ENCODE results near the gene NUTM2G. TPM values are rescaled to one million over a fixed set of nuclear protein-coding genes. Genes with fewer than 3 reads are reported as not detected.
"Not testable (repeated sequence)": the region's sequence is repeated elsewhere in the genome, so short reads cannot be mapped to it uniquely, and the experiment has no call there.

NUTM2G gene
- total RNA-seq, 1 donor from 2014 or later, result not detected

DNA sequence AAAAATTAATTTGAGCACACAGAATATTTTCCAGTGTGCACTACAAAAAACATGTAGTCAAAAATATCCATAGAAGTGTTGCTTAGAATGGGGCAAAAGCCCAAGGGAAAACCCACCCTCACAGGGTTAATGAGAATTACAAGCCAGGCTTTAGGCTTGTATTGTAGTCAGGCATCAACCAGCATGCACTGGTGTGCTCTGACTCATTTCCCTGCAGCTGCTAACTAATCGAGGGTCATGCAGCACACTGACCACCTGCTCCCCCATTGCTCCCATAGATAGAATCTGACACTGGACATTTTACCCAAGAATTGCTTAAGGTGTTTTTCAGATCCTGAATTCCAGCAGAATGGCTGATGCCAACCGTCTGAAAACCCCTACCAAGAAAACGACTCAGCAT, 20.2 kb upstream of the NUTM2G start:
- not testable (repeated sequence) for H3K27me3 ChIP-seq (ENCODE audit: control insufficient read depth, insufficient read depth, low read length); H3K4me3 ChIP-seq (ENCODE audit: low read depth, low read length); H3K36me3 ChIP-seq (ENCODE audit: control insufficient read depth, insufficient read depth, low read length); DNase-seq (ENCODE audit: low read depth)

DNA sequence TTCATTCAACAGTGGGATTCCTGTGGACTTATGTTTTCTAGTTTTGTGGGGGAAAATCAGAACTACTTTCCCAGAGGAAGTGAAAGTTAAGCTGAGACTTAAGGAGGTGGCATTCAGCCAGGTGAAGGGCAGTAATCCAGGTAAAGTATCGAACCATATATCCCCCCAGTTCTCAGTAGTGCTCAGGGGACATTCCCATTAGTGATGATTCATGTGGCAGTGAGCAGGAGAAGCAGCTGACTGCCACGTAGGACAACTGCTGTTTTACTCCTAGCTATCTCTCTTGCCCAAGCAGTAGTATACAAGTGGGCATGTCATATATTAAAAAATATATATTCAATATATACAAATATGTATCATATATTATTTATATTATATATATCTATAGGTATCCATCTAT, 13.1 kb upstream of the NUTM2G start:
- not testable (repeated sequence) for H3K27me3 ChIP-seq (ENCODE audit: control insufficient read depth, insufficient read depth, low read length); DNase-seq (ENCODE audit: low read depth); H3K36me3 ChIP-seq (ENCODE audit: control insufficient read depth, insufficient read depth, low read length); H3K4me3 ChIP-seq (ENCODE audit: low read depth, low read length)

DNA sequence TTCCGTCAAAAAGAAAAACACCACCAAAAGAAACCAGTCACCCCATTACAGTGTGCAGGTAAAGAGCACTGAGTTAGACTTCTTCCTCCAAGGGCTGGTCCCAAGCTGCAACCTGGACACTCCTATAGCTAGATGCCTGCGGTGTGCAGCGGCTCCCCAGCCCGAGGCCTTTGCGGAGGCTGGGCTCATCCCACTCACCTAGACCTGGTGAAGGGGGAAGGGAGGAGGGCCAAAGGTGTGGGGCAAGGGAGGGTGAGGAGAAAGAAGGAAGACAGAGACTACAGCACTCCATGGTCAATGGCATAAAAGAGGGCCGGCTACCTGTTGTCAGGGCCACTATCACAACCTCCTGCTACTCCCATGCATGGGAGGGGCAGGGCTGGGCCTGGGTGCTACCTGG, 12.1 kb upstream of the NUTM2G start:
- H3K27me3 ChIP-seq (ENCODE audit: control insufficient read depth, insufficient read depth, low read length); H3K36me3 ChIP-seq (ENCODE audit: control insufficient read depth, insufficient read depth, low read length); DNase-seq (ENCODE audit: low read depth); H3K4me3 ChIP-seq (ENCODE audit: low read depth, low read length): not testable (repeated sequence)

DNA sequence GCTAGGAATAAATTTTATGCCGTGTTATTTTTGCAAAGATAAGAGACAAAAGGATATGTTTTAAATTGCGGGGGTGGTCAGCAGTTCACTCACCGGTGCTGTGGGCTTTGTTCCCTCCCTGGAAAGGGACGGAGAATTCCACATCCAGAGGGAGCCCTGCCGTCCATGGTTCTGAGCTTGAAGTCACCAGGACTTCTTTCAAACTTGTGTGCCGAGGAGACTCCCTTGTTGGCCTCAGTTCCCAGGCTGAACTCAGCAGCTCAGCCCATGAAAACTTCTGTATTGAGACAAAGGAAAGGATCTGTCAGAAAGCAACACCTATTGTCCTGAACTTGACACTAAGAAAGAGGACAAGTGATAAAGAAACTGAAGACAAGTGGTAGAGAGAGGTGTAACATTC, 10.1 kb upstream of the NUTM2G start:
- DNase-seq (ENCODE audit: low read depth); H3K36me3 ChIP-seq (ENCODE audit: control insufficient read depth, insufficient read depth, low read length); H3K27me3 ChIP-seq (ENCODE audit: control insufficient read depth, insufficient read depth, low read length); H3K4me3 ChIP-seq (ENCODE audit: low read depth, low read length): not testable (repeated sequence)

DNA sequence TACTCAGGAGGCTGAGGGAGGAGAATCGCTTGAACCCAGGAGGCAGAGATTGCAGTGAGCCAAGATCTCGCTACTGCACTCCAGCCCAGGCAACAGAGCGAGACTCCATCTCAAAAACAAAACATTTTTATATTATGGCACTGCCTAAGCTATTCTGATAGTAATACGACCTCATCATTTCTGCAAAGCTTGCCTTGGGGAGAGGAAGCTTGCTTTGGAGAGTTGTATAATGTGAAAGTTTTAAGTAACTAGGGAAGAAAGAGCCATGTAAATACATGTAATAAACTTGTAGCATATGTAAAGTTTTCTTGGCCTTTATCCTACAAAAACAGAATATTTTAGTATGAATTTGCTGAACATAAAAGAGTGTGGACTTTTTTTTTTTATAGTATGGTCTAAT, 7.8 kb upstream of the NUTM2G start:
- H3K4me3 ChIP-seq (ENCODE audit: low read depth, low read length); DNase-seq (ENCODE audit: low read depth); H3K27me3 ChIP-seq (ENCODE audit: control insufficient read depth, insufficient read depth, low read length); H3K36me3 ChIP-seq (ENCODE audit: control insufficient read depth, insufficient read depth, low read length): not testable (repeated sequence)

DNA sequence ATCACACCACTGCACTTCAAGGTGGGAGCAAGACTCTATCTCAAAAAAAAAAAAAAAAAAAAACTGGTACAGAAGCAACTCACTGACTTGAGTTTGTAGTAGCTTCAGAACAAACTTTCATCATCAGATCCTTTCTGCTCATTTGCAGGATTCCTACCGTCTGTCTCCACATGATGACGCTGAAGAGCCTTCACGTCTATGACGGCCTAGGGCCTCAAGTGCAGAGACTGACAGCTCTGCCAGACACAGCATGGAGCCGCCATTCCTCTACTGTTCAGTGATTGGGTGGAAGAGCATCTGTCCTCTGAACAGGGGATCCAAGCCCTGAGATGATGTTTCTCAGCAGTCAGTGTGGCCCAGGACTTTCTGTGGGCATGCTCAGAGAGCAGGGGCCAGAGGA, 3.1 kb upstream of the NUTM2G start:
- H3K4me3 ChIP-seq (ENCODE audit: low read depth, low read length); H3K36me3 ChIP-seq (ENCODE audit: control insufficient read depth, insufficient read depth, low read length); H3K27me3 ChIP-seq (ENCODE audit: control insufficient read depth, insufficient read depth, low read length); DNase-seq (ENCODE audit: low read depth): not testable (repeated sequence)

DNA sequence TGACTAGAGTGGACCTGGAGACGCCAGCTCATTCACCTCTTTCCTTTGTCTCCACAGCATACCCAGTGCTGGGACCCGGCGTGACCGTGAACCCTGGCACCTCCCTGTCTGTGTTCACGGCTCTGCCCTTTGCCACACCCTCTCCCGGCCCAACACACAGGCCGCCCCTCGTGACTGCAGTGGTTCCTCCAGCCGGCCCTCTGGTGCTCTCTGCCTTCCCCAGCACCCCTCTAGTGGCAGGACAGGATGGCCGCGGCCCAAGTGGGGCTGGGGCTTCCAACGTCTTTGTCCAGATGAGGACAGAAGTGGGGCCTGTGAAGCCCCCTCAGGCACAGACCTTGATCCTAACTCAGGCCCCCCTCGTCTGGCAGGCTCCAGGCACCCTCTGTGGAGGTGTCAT, 3.0 kb downstream of the NUTM2G start:
- H3K36me3 ChIP-seq (ENCODE audit: control insufficient read depth, insufficient read depth, low read length); H3K4me3 ChIP-seq (ENCODE audit: low read depth, low read length); DNase-seq (ENCODE audit: low read depth); H3K27me3 ChIP-seq (ENCODE audit: control insufficient read depth, insufficient read depth, low read length): not testable (repeated sequence)

DNA sequence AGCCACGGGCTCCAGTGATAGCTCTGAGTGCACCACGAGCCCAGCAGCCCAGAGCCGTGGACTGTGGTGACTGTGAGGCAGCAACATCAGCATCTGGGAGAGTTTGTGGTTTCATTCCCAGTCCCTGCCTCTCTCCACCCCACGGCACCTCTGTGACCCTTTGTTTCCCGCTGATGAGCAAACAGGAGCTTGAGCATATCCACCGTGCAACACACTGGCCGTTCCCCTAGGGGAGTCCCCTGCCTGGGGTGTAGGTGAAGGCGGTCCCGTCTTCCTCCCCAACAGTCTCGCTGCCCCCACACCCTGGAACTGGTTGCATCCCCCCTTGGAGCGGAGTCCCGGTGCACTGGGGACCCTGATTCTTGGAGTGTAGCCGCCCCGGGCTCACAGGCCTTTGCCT, 5.5 kb downstream of the NUTM2G start:
- H3K27me3 ChIP-seq (ENCODE audit: control insufficient read depth, insufficient read depth, low read length); DNase-seq (ENCODE audit: low read depth): not testable (repeated sequence)

DNA sequence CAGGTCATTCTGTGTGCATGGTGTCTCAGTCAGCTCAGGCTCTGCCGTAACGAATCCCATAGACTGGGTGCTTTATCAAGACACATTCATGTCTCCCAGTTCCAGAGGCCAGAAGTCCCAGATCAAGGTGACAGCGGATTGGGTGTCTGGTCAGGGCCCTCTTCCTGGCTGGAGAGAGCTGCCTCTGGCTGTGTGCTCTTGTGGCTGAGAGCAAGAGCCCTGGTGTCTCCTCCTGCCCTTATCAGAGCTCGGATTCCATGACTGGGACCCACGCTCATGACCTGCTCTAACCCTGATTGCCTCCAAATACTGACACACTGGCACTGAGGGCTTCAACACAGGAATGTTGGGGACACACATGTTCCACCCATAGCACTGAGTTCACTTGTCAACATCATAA, 6.1 kb downstream of the NUTM2G start:
- H3K4me3 ChIP-seq (ENCODE audit: low read depth, low read length); DNase-seq (ENCODE audit: low read depth); H3K27me3 ChIP-seq (ENCODE audit: control insufficient read depth, insufficient read depth, low read length); H3K36me3 ChIP-seq (ENCODE audit: control insufficient read depth, insufficient read depth, low read length): not testable (repeated sequence)

More for the DNA sequence above, 5.5 kb downstream of the NUTM2G start:
- H3K36me3 ChIP-seq (ENCODE audit: control insufficient read depth, insufficient read depth, low read length); H3K4me3 ChIP-seq (ENCODE audit: low read depth, low read length): not testable (repeated sequence)

DNA sequence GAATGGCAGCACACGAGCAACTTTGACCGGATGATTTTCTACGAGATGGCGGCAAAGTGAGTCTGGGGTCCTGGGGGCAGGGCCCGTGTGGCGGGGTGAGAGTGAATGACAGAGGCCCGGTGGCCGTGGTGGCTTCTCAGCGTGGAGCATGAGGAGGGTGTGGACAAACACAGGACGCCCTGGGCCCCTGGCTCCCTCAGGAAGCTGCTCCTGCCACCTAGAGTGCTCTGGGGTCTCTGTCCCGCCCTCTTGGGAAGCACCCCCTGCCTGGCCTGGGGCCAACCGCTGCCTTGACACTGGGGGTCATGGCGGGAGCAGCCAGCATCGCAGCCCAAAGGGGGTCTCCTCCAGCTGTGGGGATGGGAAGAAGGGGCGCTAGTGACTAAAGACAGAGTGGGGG, 6.8 kb downstream of the NUTM2G start:
- not testable (repeated sequence) for DNase-seq (ENCODE audit: low read depth); H3K27me3 ChIP-seq (ENCODE audit: control insufficient read depth, insufficient read depth, low read length); H3K4me3 ChIP-seq (ENCODE audit: low read depth, low read length); H3K36me3 ChIP-seq (ENCODE audit: control insufficient read depth, insufficient read depth, low read length)

DNA sequence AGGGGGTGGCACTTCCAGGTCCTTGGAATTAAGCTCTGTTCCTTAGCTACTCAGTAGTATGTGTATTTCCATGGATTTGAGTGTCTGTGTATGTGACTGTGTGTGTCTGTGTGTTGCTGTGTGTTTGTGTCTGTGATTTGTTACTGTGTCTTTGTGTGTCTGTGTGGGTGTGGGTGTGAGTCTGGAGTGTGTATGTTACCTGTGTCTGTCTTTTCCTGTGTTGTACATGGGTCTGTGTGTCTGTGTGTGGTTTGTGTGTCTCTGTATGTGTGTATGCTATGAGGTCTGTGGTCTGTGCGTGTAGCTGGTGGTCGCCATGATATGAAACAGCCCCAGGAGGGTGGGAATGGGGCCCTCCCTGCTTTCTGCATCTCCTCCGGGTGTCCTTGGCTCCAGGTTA, 8.8 kb downstream of the NUTM2G start:
- not testable (repeated sequence) for H3K4me3 ChIP-seq (ENCODE audit: low read depth, low read length); H3K27me3 ChIP-seq (ENCODE audit: control insufficient read depth, insufficient read depth, low read length); DNase-seq (ENCODE audit: low read depth); H3K36me3 ChIP-seq (ENCODE audit: control insufficient read depth, insufficient read depth, low read length)

DNA sequence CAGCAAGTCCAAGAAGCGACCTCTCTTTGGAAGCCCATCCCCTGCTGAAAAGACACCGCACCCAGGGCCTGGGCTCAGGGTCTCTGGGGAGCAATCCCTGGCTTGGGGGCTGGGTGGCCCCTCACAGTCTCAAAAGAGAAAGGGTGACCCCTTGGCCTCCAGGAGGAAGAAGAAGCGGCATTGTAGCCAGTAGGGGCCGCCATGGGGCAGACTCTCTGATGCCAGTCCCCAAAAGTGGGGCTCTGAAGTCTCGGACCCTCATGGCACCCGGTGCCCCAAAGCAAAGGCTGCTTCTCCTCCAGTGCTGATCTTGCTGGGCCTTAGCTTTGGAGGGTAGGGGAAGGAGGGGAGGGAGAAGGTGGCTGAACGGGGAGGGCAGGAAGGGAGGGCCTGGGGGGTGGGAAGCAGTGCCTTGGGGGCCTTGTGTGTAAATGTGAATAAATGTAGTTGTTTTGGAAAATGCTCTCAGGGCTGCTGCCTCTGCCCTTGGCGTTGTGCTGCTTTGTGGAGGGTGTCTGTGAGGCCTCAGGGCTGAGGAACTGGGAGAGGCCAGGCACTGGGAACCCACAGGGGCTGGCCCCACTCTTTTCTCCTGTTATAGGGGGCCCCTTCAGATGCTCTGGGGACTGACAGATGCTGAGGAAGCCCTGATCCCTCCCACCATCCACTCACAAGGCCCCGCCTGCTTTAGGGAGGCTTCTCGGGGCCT, 10.5 kb downstream of the NUTM2G start:
- not testable (repeated sequence) for DNase-seq (ENCODE audit: low read depth); H3K36me3 ChIP-seq (ENCODE audit: control insufficient read depth, insufficient read depth, low read length); H3K27me3 ChIP-seq (ENCODE audit: control insufficient read depth, insufficient read depth, low read length); H3K4me3 ChIP-seq (ENCODE audit: low read depth, low read length)

DNA sequence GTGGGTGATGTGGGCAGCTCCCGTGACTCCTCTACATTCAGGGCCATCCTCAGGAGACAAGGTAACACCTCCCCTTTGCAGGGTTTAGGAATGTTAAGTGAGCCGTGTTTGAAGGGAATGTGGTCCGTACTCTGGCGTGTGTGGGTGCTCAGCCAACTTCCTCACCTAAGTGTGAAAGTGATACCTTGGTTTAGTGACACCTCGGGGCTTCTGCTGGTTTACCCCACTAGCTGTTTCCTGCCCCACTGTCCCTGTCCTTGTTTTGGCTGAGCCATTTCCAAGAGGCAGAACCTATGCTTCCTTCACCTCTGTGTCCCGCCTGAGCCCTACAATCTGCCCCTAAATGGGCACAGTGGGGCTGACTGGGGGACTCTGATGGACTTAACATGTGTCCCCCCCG, 12.3 kb downstream of the NUTM2G start:
- H3K36me3 ChIP-seq (ENCODE audit: control insufficient read depth, insufficient read depth, low read length); H3K27me3 ChIP-seq (ENCODE audit: control insufficient read depth, insufficient read depth, low read length); DNase-seq (ENCODE audit: low read depth); H3K4me3 ChIP-seq (ENCODE audit: low read depth, low read length): not testable (repeated sequence)

DNA sequence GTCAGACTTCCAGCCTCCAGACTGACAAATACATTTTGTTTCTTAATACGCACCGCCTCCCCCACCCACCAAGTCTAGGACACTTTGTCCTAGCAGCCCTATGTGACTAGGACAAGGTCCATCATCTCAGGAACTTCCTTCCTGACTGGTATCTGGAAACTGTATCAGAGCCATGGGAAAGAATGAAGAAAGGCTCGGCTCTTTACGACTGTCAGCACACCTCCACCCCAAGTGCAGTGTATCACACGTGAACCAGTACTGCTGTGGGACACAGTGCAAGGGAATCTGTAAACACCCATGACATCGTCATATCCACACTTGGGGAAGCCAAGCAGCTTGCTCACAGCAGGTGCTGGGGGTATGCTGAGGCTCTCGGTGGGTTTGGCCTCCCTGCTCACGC, 13.0 kb downstream of the NUTM2G start:
- H3K27me3 ChIP-seq (ENCODE audit: control insufficient read depth, insufficient read depth, low read length); H3K36me3 ChIP-seq (ENCODE audit: control insufficient read depth, insufficient read depth, low read length); H3K4me3 ChIP-seq (ENCODE audit: low read depth, low read length); DNase-seq (ENCODE audit: low read depth): not testable (repeated sequence)

DNA sequence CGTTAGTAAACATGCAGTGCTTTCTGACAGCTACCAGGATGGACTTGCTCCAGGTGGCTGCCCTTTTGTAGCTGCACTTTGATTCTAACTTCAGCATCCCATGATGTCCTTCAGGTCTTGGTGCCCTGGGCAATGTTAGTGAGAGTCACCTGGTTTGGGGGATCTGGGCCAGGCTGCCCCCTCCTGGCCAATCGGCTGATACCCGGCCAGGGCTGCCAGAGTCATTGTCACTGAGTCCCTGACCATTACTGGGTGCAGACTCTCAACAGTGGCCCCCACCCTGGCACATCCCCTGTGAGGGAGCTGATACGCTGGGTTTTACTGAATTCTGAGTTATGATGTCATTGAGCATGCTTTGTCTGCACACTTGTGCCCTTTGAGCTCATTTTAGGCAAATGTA, 13.5 kb downstream of the NUTM2G start:
- not testable (repeated sequence) for H3K27me3 ChIP-seq (ENCODE audit: control insufficient read depth, insufficient read depth, low read length); H3K36me3 ChIP-seq (ENCODE audit: control insufficient read depth, insufficient read depth, low read length); H3K4me3 ChIP-seq (ENCODE audit: low read depth, low read length); DNase-seq (ENCODE audit: low read depth)

DNA sequence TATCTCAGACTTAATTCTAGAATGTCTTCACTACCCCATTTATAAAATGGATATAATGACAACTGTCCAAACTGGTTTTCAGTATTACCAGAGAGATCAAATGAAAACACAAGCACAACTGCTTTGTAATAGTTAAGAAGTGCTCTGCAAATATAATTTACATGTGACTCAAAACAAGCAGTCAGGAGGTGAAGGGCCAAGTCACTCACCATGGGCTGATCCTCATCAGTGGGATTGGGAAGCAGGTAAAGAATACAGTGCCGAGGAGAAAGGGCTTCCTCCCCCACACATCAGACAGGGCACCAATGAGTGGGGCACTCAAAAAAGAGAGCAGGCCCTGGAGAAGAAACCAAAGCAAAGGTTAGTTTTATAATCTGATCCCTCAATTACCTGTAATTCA, 20.7 kb downstream of the NUTM2G start:
- not testable (repeated sequence) for DNase-seq (ENCODE audit: low read depth); H3K36me3 ChIP-seq (ENCODE audit: control insufficient read depth, insufficient read depth, low read length); H3K27me3 ChIP-seq (ENCODE audit: control insufficient read depth, insufficient read depth, low read length); H3K4me3 ChIP-seq (ENCODE audit: low read depth, low read length)
